Esophagus squamous epithelium (tissue), 4 donors: ENCODE measurements around the gene TMEM106B.
"Not testable (repeated sequence)": the region's sequence is repeated elsewhere in the genome, so short reads cannot be mapped to it uniquely, and the experiment has no call there.

Source experiments
- CTCF ChIP-seq, 6 experiments: fragments of 450-650 bp in 4 of 6; fragments of 200-600 bp in 2 of 6; sonication (generic) in 2 of 6; IDR thresholded peaks; one replicate each; pipeline ENCODE4 v1.5.1; 2016 to 2019; ENCODE audit warnings: antibody characterized with exemption in 6 of 6, mild to moderate bottlenecking in 4 of 6, moderate library complexity in 4 of 6
- POLR2A ChIP-seq, 4 donors: fragments of 450-650 bp; IDR thresholded peaks; one replicate each; pipeline ENCODE4 v1.6.1; 2017; ENCODE audit warnings: antibody characterized with exemption in 4 of 4, mild to moderate bottlenecking in 4 of 4, moderate library complexity in 3 of 4

GRCh38 chr7:12225017-12225416, 13.9 kb downstream of the TMEM106B start:
- TF ChIP-seq CTCF, POLR2A (IDR thresholded peaks at IDR 0.05): not testable (repeated sequence)
